Measurements from ENCODE around the gene KRTAP2-4. TPM values are rescaled to one million over a fixed set of nuclear protein-coding genes. Genes with fewer than 3 reads are reported as not detected.
"Not testable (repeated sequence)": the region's sequence is repeated elsewhere in the genome, so short reads cannot be mapped to it uniquely, and the experiment has no call there.

The KRTAP2-4 gene, protein sequence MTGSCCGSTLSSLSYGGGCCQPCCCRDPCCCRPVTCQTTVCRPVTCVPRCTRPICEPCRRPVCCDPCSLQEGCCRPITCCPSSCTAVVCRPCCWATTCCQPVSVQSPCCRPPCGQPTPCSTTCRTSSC
- not detected for polyA plus RNA-seq (2013, experiment 1 of 4)
- polyA plus RNA-seq (2013, experiment 2 of 4), result not detected
- polyA plus RNA-seq (2013, experiment 3 of 4), result not detected
- polyA plus RNA-seq (2013, experiment 4 of 4), result not detected

DNA sequence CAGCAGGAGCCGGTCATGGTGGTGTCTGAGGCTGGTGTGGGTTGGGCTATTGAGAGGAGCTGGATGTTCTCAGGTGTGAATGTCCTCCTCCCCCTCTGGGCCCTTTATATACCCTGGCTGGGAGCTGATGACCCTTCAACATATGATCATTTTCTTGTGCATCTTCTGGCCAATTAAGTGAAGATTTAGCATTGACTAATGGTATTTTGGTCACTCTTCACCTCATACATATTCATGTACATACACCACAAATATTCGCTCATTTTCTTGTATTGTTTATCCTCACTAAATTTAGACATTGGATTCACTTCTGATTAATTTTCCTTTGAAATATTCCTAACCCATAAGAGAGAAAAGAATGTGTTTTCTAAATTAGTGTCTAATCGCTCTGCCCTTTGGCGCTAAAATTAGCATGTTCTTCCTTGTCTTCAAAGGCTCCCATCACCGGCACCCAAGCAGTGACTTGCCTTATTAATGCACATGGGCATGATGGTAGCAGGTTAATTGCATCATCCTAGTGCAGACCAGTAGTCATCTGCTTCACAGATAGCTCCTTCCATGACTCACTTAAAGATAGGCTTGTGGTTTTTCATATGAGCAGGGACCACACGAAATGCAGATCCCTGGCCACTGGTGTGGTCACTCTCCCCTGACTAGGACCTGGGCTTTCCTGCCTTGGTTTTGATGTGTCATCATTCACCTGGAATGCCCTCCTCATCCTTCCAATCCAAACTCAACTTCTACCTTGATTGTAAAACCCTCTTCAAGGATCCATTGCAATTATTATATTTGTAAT lies at the start of gene KRTAP2-4:
Gene KRTAP2-4 (minus strand): TSS at position 51 of the 796 bp plus-strand sequence. CDS start 34 bp downstream, at position 17.
- 94 to 97% methylated on average over 6 of the region's 6 CpGs for WGBS, 2 experiments
- H3K4me1 ChIP-seq (ENCODE audit: control insufficient read depth, insufficient read depth, low read length), result no peaks in the 10 kb centered on the region
- H3K27ac ChIP-seq (ENCODE audit: insufficient read depth, low read depth, low read length, poor library complexity, severe bottlenecking), result no peak within 1 kb of the TSS
- no peaks in the 10 kb centered on the region for H3K36me3 ChIP-seq (ENCODE audit: control insufficient read depth, insufficient read depth, low read length)
- H3K4me3 ChIP-seq (ENCODE audit: insufficient read depth, low read depth, low read length), result no peak within 1 kb of the TSS
- H3K27me3 ChIP-seq (ENCODE audit: control insufficient read depth, insufficient read depth, low read length, poor library complexity, severe bottlenecking), result no peaks in the 10 kb centered on the region
- H3K9me3 ChIP-seq (ENCODE audit: control insufficient read depth, low read length), result no peaks in the 10 kb centered on the region

- H3K36me3 ChIP-seq (ENCODE audit: control insufficient read depth, insufficient read depth, low read length), result no peaks in the 10 kb centered on the region
- H3K4me1 ChIP-seq (ENCODE audit: control insufficient read depth, insufficient read depth, low read length), result no peaks in the 10 kb centered on the region
- WGBS, 2 experiments, result 80 to 88% methylated on average over 1 of the region's 2 CpGs
- H3K9me3 ChIP-seq (ENCODE audit: control insufficient read depth, low read length), result peaks cover 10% of the 10 kb centered on the region
- no peaks in the 10 kb centered on the region for H3K27me3 ChIP-seq (ENCODE audit: control insufficient read depth, insufficient read depth, low read length, poor library complexity, severe bottlenecking)
- H3K27ac ChIP-seq (ENCODE audit: insufficient read depth, low read depth, low read length, poor library complexity, severe bottlenecking), result no peak overlapping the region
- no peak overlapping the region for H3K4me3 ChIP-seq (ENCODE audit: insufficient read depth, low read depth, low read length)
Measured at GRCh38 chr17:41111151-41111885, 45.6 kb upstream of the KRTAP2-4 start.

- not testable (repeated sequence) for H3K36me3 ChIP-seq (ENCODE audit: control insufficient read depth, insufficient read depth, low read length); H3K4me1 ChIP-seq (ENCODE audit: control insufficient read depth, insufficient read depth, low read length)
- WGBS, 2 experiments, result 44 to 71% methylated on average over 1 of the region's 1 CpG
Measured at GRCh38 chr17:41108728-41109386, 43.2 kb upstream of the KRTAP2-4 start.

DNA sequence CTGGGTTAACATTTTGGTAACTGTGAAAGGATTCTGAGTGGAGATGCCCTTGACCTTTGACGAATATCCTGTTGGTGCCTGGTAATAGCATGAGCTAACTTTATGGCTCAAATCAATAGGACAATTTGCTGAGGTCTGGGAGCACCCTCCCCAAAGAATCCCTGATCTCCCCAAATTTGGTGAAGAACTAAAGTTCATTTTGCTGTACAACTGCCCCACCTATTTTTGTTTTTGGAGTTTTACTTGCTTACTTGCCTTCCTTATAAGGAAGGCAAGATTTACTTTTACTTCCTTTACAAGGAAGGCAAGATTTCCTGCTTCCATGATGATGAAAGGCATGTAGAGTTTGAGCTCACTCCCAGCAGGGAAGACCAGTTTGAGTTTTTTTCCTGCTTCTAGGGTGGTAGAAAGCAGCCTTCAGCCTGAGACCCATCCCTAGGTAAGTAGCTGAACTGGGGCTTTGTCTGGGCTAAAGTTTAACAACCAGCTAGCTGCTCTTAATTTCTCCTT lies 42.3 kb upstream of the KRTAP2-4 start:
- H3K4me3 ChIP-seq (ENCODE audit: insufficient read depth, low read depth, low read length), result no peak overlapping the region
- H3K36me3 ChIP-seq (ENCODE audit: control insufficient read depth, insufficient read depth, low read length), result no peaks in the 10 kb centered on the region
- no peak overlapping the region for H3K27ac ChIP-seq (ENCODE audit: insufficient read depth, low read depth, low read length, poor library complexity, severe bottlenecking)
- no peaks in the 10 kb centered on the region for H3K4me1 ChIP-seq (ENCODE audit: control insufficient read depth, insufficient read depth, low read length)
- H3K9me3 ChIP-seq (ENCODE audit: control insufficient read depth, low read length), result peaks cover 10% of the 10 kb centered on the region
- whole genome bisulfite sequencing, 2 experiments, result 83 to 93% methylated on average over 1 of the region's 1 CpG
- no peaks in the 10 kb centered on the region for H3K27me3 ChIP-seq (ENCODE audit: control insufficient read depth, insufficient read depth, low read length, poor library complexity, severe bottlenecking)

More at GRCh38 chr17:41108728-41109386, 43.2 kb upstream of the KRTAP2-4 start:
- H3K27me3 ChIP-seq (ENCODE audit: control insufficient read depth, insufficient read depth, low read length, poor library complexity, severe bottlenecking); H3K27ac ChIP-seq (ENCODE audit: insufficient read depth, low read depth, low read length, poor library complexity, severe bottlenecking); H3K9me3 ChIP-seq (ENCODE audit: control insufficient read depth, low read length); H3K4me3 ChIP-seq (ENCODE audit: insufficient read depth, low read depth, low read length): not testable (repeated sequence)

GRCh38 chr17:41105347-41105746 lies 39.7 kb upstream of the KRTAP2-4 start, which contains the start of gene KRTAP4-9:
TSS of gene KRTAP4-9 (plus strand) at chr17:41105389. CDS start at chr17:41105389, 0 bp downstream.
- H3K9me3 ChIP-seq (ENCODE audit: control insufficient read depth, low read length); H3K27ac ChIP-seq (ENCODE audit: insufficient read depth, low read depth, low read length, poor library complexity, severe bottlenecking); H3K4me1 ChIP-seq (ENCODE audit: control insufficient read depth, insufficient read depth, low read length); H3K27me3 ChIP-seq (ENCODE audit: control insufficient read depth, insufficient read depth, low read length, poor library complexity, severe bottlenecking); H3K36me3 ChIP-seq (ENCODE audit: control insufficient read depth, insufficient read depth, low read length); H3K4me3 ChIP-seq (ENCODE audit: insufficient read depth, low read depth, low read length): not testable (repeated sequence)
- WGBS, 2 experiments, result 78 to 82% methylated on average over 10 of the region's 10 CpGs

DNA sequence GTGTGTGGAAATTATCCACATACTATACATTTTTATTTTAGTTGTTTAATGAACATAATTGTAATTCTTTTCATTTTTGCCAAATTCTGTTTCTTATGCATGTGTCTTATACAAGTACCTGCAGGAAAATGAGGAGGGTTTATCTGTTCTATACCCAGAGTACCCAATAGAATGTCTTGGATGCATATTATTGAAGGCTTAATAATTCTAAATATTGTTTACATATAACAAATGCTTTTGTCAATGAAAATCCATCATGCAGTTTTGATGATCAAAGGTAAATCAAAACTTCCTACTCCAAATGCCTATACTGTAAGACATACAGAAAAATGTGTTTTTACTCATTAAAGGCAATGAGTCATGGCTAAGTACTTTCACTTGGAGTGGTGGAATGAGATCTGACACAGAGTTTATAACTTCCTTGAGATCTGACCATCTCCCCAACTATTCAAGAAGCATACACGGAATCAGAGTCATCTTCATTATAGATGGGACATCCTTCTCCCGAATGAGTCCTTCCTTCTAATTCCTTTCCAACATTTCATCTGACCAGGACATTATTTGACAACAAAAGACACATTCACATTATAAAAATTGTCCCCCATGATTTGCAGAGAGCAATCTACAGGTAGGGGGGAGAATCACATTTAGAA lies 38.8 kb upstream of the KRTAP2-4 start:
- H3K4me3 ChIP-seq (ENCODE audit: insufficient read depth, low read depth, low read length); H3K36me3 ChIP-seq (ENCODE audit: control insufficient read depth, insufficient read depth, low read length); H3K27ac ChIP-seq (ENCODE audit: insufficient read depth, low read depth, low read length, poor library complexity, severe bottlenecking); H3K4me1 ChIP-seq (ENCODE audit: control insufficient read depth, insufficient read depth, low read length); H3K9me3 ChIP-seq (ENCODE audit: control insufficient read depth, low read length); H3K27me3 ChIP-seq (ENCODE audit: control insufficient read depth, insufficient read depth, low read length, poor library complexity, severe bottlenecking): not testable (repeated sequence)
- 84 to 87% methylated on average over 2 of the region's 2 CpGs for WGBS, 2 experiments

- Histone ChIP-seq H3K9me3 (ENCODE audit: control insufficient read depth, low read length) (no peaks in the 10 kb centered on the region), H3K27me3 (ENCODE audit: control insufficient read depth, insufficient read depth, low read length, poor library complexity, severe bottlenecking) (no peaks in the 10 kb centered on the region), H3K4me1 (ENCODE audit: control insufficient read depth, insufficient read depth, low read length) (no peaks in the 10 kb centered on the region), H3K36me3 (ENCODE audit: control insufficient read depth, insufficient read depth, low read length) (no peaks in the 10 kb centered on the region), H3K4me3 (ENCODE audit: insufficient read depth, low read depth, low read length) (no peak overlapping the region), H3K27ac (ENCODE audit: insufficient read depth, low read depth, low read length, poor library complexity, severe bottlenecking) (no peak overlapping the region)
- 91 to 100% methylated on average over 1 of the region's 1 CpG for WGBS, 2 experiments
Measured at GRCh38 chr17:41103896-41104295, 38.2 kb upstream of the KRTAP2-4 start.

- H3K4me3 ChIP-seq (ENCODE audit: insufficient read depth, low read depth, low read length), result no peak within 1 kb of the TSS
- no peaks in the 10 kb centered on the region for H3K36me3 ChIP-seq (ENCODE audit: control insufficient read depth, insufficient read depth, low read length)
- WGBS, 2 experiments, result 61 to 63% methylated on average over 9 to 10 of the region's 10 CpGs
- no peak within 1 kb of the TSS for H3K27ac ChIP-seq (ENCODE audit: insufficient read depth, low read depth, low read length, poor library complexity, severe bottlenecking)
- H3K27me3 ChIP-seq (ENCODE audit: control insufficient read depth, insufficient read depth, low read length, poor library complexity, severe bottlenecking), result no peaks in the 10 kb centered on the region
- H3K4me1 ChIP-seq (ENCODE audit: control insufficient read depth, insufficient read depth, low read length), result no peaks in the 10 kb centered on the region
- H3K9me3 ChIP-seq (ENCODE audit: control insufficient read depth, low read length), result no peaks in the 10 kb centered on the region
Measured at GRCh38 chr17:41101586-41102259, 36.0 kb upstream of the KRTAP2-4 start, which contains the start of gene KRTAP4-16. TSS of gene KRTAP4-16 (minus strand) at chr17:41102209. CDS start at chr17:41102209, 0 bp downstream.
